ENCODE data around the gene IGF2BP2.

DNA sequence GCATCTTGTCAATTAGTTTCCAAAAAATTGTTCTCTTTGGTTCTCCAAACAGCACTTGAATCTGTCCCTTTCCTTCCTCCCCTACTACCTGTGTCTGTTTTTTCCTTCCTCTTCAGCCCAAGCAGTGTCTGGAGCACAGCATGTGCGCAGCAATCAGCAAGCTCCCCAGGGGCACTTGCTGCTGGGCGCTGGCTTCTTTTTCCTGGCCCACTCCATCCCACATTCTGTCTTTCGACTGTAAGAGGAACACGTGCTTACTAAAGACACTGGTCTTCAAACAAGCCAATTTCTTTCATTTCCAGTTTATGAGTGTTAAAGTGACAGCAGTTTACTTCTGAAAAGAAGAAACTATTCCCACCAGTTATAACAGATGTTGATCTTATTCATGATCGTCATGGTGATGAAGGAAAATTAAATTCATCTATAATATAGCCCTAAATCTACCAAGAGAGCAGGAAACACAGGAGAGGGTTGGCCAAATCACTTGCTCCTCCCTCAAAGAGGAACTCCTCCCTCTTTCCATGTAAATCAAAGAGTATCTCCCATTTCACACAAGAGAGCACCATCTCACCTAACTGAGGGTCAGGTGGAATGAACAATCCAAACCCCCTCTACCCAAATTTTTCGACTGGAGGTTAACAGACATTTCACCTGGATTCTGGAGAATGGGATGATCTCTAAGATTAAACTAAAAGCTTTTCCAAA is 115.4 kb downstream of the IGF2BP2 start:
- no peak for TF ChIP-seq POLR2A (IDR thresholded peaks at IDR 0.05)
- TF ChIP-seq, protein P1, sequence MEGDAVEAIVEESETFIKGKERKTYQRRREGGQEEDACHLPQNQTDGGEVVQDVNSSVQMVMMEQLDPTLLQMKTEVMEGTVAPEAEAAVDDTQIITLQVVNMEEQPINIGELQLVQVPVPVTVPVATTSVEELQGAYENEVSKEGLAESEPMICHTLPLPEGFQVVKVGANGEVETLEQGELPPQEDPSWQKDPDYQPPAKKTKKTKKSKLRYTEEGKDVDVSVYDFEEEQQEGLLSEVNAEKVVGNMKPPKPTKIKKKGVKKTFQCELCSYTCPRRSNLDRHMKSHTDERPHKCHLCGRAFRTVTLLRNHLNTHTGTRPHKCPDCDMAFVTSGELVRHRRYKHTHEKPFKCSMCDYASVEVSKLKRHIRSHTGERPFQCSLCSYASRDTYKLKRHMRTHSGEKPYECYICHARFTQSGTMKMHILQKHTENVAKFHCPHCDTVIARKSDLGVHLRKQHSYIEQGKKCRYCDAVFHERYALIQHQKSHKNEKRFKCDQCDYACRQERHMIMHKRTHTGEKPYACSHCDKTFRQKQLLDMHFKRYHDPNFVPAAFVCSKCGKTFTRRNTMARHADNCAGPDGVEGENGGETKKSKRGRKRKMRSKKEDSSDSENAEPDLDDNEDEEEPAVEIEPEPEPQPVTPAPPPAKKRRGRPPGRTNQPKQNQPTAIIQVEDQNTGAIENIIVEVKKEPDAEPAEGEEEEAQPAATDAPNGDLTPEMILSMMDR (IDR thresholded peaks at IDR 0.05), result no peak
